ENCODE results near the gene DCAF7.

DCAF7 gene

GRCh38 chr17:63511331-63511730, 38.9 kb upstream of the DCAF7 start:
- no peak for TF ChIP-seq YY1 (IDR thresholded peaks at IDR 0.05; ENCODE audit: insufficient read depth, insufficient read length)
- TF ChIP-seq SUZ12 (IDR thresholded peaks at IDR 0.05; ENCODE audit: extremely low read depth, insufficient read depth, insufficient read length): no peak
- no peak for TF ChIP-seq ZNF274 (IDR thresholded peaks at IDR 0.05; ENCODE audit: low read depth, low read length)
- H3K27me3 ChIP-seq (ENCODE audit: insufficient read depth, insufficient read length): peaks cover 11% of the 10 kb centered on the region
- no peak overlapping the region for H3K9ac ChIP-seq (ENCODE audit: insufficient read length, low read depth)
- no peak for DNase-seq (ENCODE audit: low read depth, low spot score)
- no peak overlapping the region for H3K4me3 ChIP-seq (ENCODE audit: insufficient read length, low read depth)
- H3K4me1 ChIP-seq (ENCODE audit: insufficient read depth, insufficient read length): no peaks in the 10 kb centered on the region
- H3K36me3 ChIP-seq (ENCODE audit: insufficient read depth, insufficient read length, low read length): no peaks in the 10 kb centered on the region
- no peaks in the 10 kb centered on the region for H3K9me3 ChIP-seq (ENCODE audit: insufficient read depth, low read length)

GRCh38 chr17:63512388-63512787, 37.9 kb upstream of the DCAF7 start:
- no peaks in the 10 kb centered on the region for H3K9me3 ChIP-seq (ENCODE audit: insufficient read depth, low read length)
- no peak overlapping the region for H3K4me3 ChIP-seq (ENCODE audit: insufficient read length, low read depth)
- no peaks in the 10 kb centered on the region for H3K36me3 ChIP-seq (ENCODE audit: insufficient read depth, insufficient read length, low read length)
- TF ChIP-seq SUZ12 (IDR thresholded peaks at IDR 0.05; ENCODE audit: extremely low read depth, insufficient read depth, insufficient read length) (no peak), YY1 (IDR thresholded peaks at IDR 0.05; ENCODE audit: insufficient read depth, insufficient read length) (no peak), ZNF274 (IDR thresholded peaks at IDR 0.05; ENCODE audit: low read depth, low read length) (no peak)
- no peak overlapping the region for H3K9ac ChIP-seq (ENCODE audit: insufficient read length, low read depth)
- no peak for DNase-seq (ENCODE audit: low read depth, low spot score)
- H3K27me3 ChIP-seq (ENCODE audit: insufficient read depth, insufficient read length): peaks cover 11% of the 10 kb centered on the region
- no peaks in the 10 kb centered on the region for H3K4me1 ChIP-seq (ENCODE audit: insufficient read depth, insufficient read length)

- Histone ChIP-seq H3K9me3 (ENCODE audit: insufficient read depth, low read length) (no peaks in the 10 kb centered on the region), H3K4me1 (ENCODE audit: insufficient read depth, insufficient read length) (no peaks in the 10 kb centered on the region), H3K9ac (ENCODE audit: insufficient read length, low read depth) (no peak overlapping the region), H3K27me3 (ENCODE audit: insufficient read depth, insufficient read length) (peaks cover 11% of the 10 kb centered on the region), H3K4me3 (ENCODE audit: insufficient read length, low read depth) (no peak overlapping the region), H3K36me3 (ENCODE audit: insufficient read depth, insufficient read length, low read length) (no peaks in the 10 kb centered on the region)
- no peak for TF ChIP-seq ZNF274 (IDR thresholded peaks at IDR 0.05; ENCODE audit: low read depth, low read length)
- no peak for TF ChIP-seq SUZ12 (IDR thresholded peaks at IDR 0.05; ENCODE audit: extremely low read depth, insufficient read depth, insufficient read length)
- no peak for TF ChIP-seq YY1 (IDR thresholded peaks at IDR 0.05; ENCODE audit: insufficient read depth, insufficient read length)
- no peak for DNase-seq (ENCODE audit: low read depth, low spot score)
These were observed 37.2 kb upstream of the DCAF7 start for GRCh38 chr17:63512896-63513644.

- H3K4me1 ChIP-seq (ENCODE audit: insufficient read depth, insufficient read length): no peaks in the 10 kb centered on the region
- no peaks in the 10 kb centered on the region for H3K9me3 ChIP-seq (ENCODE audit: insufficient read depth, low read length)
- no peaks in the 10 kb centered on the region for H3K36me3 ChIP-seq (ENCODE audit: insufficient read depth, insufficient read length, low read length)
- peaks cover 8% of the 10 kb centered on the region for H3K27me3 ChIP-seq (ENCODE audit: insufficient read depth, insufficient read length)
- no peak overlapping the region for H3K4me3 ChIP-seq (ENCODE audit: insufficient read length, low read depth)
- no peak for DNase-seq (ENCODE audit: low read depth, low spot score)
- TF ChIP-seq SUZ12 (IDR thresholded peaks at IDR 0.05; ENCODE audit: extremely low read depth, insufficient read depth, insufficient read length) (no peak), ZNF274 (IDR thresholded peaks at IDR 0.05; ENCODE audit: low read depth, low read length) (no peak), YY1 (IDR thresholded peaks at IDR 0.05; ENCODE audit: insufficient read depth, insufficient read length) (no peak)
- H3K9ac ChIP-seq (ENCODE audit: insufficient read length, low read depth): no peak overlapping the region
These were observed 35.8 kb upstream of the DCAF7 start for GRCh38 chr17:63514477-63514876.

- Histone ChIP-seq H3K27me3 (ENCODE audit: insufficient read depth, insufficient read length) (peaks cover 8% of the 10 kb centered on the region), H3K4me1 (ENCODE audit: insufficient read depth, insufficient read length) (no peaks in the 10 kb centered on the region), H3K9me3 (ENCODE audit: insufficient read depth, low read length) (no peaks in the 10 kb centered on the region), H3K36me3 (ENCODE audit: insufficient read depth, insufficient read length, low read length) (no peaks in the 10 kb centered on the region), H3K9ac (ENCODE audit: insufficient read length, low read depth) (no peak overlapping the region), H3K4me3 (ENCODE audit: insufficient read length, low read depth) (no peak overlapping the region)
- no peak for DNase-seq (ENCODE audit: low read depth, low spot score)
- TF ChIP-seq SUZ12 (IDR thresholded peaks at IDR 0.05; ENCODE audit: extremely low read depth, insufficient read depth, insufficient read length) (no peak), YY1 (IDR thresholded peaks at IDR 0.05; ENCODE audit: insufficient read depth, insufficient read length) (no peak), ZNF274 (IDR thresholded peaks at IDR 0.05; ENCODE audit: low read depth, low read length) (no peak)
These were observed 35.3 kb upstream of the DCAF7 start for GRCh38 chr17:63514974-63515373.

DNA sequence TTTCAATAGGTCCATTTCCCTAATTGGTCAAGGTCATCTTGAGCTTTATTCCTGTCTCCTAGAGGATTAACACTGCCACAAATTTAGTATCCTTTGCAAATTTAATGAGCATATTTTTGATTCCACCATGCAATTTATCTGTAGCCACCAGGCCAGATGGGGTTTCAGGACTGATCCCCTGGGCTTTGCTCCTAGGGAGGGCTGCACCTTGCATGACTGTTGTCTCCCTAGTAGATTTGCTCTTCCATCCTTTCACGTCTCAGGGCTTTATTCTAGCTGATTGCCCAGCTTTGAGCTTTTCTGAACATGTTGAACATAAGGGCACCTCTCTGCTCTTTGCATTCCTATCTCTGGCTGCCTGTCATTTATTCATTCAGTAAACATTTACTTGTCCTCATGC, 34.9 kb upstream of the DCAF7 start:
- no peak overlapping the region for H3K4me3 ChIP-seq (ENCODE audit: insufficient read length, low read depth)
- H3K36me3 ChIP-seq (ENCODE audit: insufficient read depth, insufficient read length, low read length): no peaks in the 10 kb centered on the region
- H3K4me1 ChIP-seq (ENCODE audit: insufficient read depth, insufficient read length): no peaks in the 10 kb centered on the region
- TF ChIP-seq SUZ12 (IDR thresholded peaks at IDR 0.05; ENCODE audit: extremely low read depth, insufficient read depth, insufficient read length): no peak
- TF ChIP-seq YY1 (IDR thresholded peaks at IDR 0.05; ENCODE audit: insufficient read depth, insufficient read length): no peak
- TF ChIP-seq ZNF274 (IDR thresholded peaks at IDR 0.05; ENCODE audit: low read depth, low read length): no peak
- no peaks in the 10 kb centered on the region for H3K9me3 ChIP-seq (ENCODE audit: insufficient read depth, low read length)
- no peak overlapping the region for H3K9ac ChIP-seq (ENCODE audit: insufficient read length, low read depth)
- peaks cover 8% of the 10 kb centered on the region for H3K27me3 ChIP-seq (ENCODE audit: insufficient read depth, insufficient read length)
- DNase-seq (ENCODE audit: low read depth, low spot score): no peak

DNA sequence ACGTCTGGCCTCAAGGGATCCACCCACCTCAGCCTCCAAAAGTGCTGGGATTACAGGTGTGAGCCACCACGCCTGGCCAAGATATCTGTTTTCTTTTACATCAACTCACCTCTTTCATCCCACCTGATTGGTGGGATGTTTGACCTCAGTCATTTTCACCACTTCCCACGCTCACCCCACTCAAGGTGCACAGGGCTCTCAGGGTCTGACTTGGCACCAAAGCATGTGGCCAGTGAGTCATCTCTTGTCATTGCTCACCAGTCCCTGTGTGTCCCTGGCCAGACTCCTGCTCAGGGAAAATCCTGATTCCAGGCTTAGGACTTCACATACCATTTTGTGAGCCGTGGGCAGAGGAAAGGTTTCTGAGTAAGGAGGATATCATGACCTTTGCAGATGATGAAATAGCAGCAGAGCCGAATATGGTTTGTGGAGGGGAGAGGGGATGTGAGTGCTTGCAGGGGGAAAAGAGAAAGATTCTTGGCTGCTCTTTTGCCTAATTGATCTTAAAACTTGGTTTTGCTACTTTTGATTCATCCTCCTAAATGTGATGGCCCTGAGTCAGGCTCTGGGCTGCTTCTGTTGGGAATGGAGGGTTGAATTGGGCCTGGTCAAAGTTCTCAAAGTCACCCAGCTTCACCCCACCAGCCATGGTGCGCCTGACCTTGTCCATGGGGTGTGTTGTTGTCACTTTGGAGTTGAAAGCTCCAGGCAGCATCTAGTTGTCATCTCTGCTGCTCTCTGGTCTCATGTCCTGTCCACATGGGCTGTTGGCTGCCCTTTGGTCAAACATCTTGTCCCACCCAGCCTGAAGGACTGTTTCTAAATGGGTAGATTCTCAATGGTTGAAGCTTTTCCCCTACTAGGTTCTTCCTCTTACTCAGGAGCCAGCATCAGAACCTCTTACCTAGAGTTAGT, 33.1 kb upstream of the DCAF7 start:
- Histone ChIP-seq H3K9ac (ENCODE audit: insufficient read length, low read depth) (no peak overlapping the region), H3K27me3 (ENCODE audit: insufficient read depth, insufficient read length) (peaks cover 8% of the 10 kb centered on the region), H3K4me1 (ENCODE audit: insufficient read depth, insufficient read length) (no peaks in the 10 kb centered on the region), H3K36me3 (ENCODE audit: insufficient read depth, insufficient read length, low read length) (no peaks in the 10 kb centered on the region), H3K4me3 (ENCODE audit: insufficient read length, low read depth) (no peak overlapping the region), H3K9me3 (ENCODE audit: insufficient read depth, low read length) (no peaks in the 10 kb centered on the region)
- TF ChIP-seq ZNF274 (IDR thresholded peaks at IDR 0.05; ENCODE audit: low read depth, low read length) (no peak), SUZ12 (IDR thresholded peaks at IDR 0.05; ENCODE audit: extremely low read depth, insufficient read depth, insufficient read length) (no peak), YY1 (IDR thresholded peaks at IDR 0.05; ENCODE audit: insufficient read depth, insufficient read length) (no peak)
- DNase-seq (ENCODE audit: low read depth, low spot score): no peak

All from NT2/D1 (cell line).